NB4 (cell line): ENCODE measurements around the gene NDUFAF4.

Experiments
- MYC ChIP-seq: IDR thresholded peaks from 2 replicates; pipeline ENCODE4 v1.6.1; 2011; ENCODE audit warnings: low read depth, low read length
- POLR2A ChIP-seq: IDR thresholded peaks from 2 replicates; pipeline ENCODE4 v1.6.1; 2011; ENCODE audit warnings: mild to moderate bottlenecking; ENCODE audit not compliant: insufficient read length; ENCODE audit errors: extremely low read depth
- TF ChIP-seq, protein P1 (sequence below): IDR thresholded peaks from one replicate; pipeline ENCODE4 v1.5.1; 2012; ENCODE audit warnings: low read depth, low read length
- TF ChIP-seq, protein P2 (sequence below): IDR thresholded peaks from 2 replicates; pipeline ENCODE4 v1.6.1; 2011; ENCODE audit warnings: low read depth, low read length

DNA sequence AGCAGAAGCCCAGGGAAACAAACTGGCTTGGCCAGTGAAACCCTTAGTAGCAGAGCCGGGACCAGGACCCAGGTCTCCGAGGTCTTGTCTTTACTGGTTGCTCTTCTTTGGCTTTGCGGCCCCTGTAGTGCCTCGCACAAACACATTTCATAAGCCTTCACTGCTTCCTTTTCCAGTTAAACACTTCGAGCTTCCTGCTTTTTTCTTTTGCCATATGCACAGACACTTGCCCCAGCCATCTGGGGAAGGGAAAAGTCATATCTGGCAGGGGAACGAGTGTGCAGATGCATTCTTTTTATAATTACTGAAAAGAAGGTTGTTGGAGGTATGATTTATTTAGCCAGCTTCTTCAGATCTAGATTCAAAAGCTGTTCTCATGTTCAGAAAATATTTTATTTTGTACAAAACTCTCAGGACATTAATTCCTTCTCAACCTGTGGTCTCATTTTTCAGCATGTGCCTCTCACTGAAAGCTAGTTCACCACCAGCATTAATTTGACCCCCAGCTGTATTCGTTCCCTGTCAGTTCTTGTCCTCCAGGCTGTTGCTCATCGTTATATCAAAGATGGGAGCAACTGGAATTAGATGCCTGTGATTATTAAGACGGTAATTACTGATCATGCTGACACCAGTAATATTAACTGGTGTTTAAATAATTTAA lies 46.0 kb upstream of the NDUFAF4 start:
- TF ChIP-seq, protein P1, sequence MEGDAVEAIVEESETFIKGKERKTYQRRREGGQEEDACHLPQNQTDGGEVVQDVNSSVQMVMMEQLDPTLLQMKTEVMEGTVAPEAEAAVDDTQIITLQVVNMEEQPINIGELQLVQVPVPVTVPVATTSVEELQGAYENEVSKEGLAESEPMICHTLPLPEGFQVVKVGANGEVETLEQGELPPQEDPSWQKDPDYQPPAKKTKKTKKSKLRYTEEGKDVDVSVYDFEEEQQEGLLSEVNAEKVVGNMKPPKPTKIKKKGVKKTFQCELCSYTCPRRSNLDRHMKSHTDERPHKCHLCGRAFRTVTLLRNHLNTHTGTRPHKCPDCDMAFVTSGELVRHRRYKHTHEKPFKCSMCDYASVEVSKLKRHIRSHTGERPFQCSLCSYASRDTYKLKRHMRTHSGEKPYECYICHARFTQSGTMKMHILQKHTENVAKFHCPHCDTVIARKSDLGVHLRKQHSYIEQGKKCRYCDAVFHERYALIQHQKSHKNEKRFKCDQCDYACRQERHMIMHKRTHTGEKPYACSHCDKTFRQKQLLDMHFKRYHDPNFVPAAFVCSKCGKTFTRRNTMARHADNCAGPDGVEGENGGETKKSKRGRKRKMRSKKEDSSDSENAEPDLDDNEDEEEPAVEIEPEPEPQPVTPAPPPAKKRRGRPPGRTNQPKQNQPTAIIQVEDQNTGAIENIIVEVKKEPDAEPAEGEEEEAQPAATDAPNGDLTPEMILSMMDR = no peak
- TF ChIP-seq, protein P2, sequence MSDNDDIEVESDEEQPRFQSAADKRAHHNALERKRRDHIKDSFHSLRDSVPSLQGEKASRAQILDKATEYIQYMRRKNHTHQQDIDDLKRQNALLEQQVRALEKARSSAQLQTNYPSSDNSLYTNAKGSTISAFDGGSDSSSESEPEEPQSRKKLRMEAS = no peak
- TF ChIP-seq POLR2A (no peak), MYC (no peak)
